A673 (cell line): ENCODE measurements around the gene NRN1. TPM values are rescaled to one million over a fixed set of nuclear protein-coding genes. Genes with fewer than 3 reads are reported as not detected.

Experiments
- BruUV-seq: library from RNA; stranded (reverse); fragments of 400-500 nt; replicated peaks from 2 replicates; lab custom pipeline; 2021; lab: Mats Ljungman, UMichigan
- CTCF ChIA-PET: fragments of 300-600 bp; sonication (Branson Sonifier 250); formaldehyde crosslinking; loops from one replicate; lab custom pipeline; 2022; ENCODE audit warnings: antibody characterized with exemption; lab: Charles Lee
- POLR2A ChIA-PET: fragments of 300-600 bp; sonication (Branson Sonifier 250); formaldehyde crosslinking; loops from one replicate; lab custom pipeline; 2022; ENCODE audit warnings: antibody characterized with exemption; ENCODE audit not compliant: low non-redundant PET; lab: Charles Lee
- DNase-seq: peaks from one replicate; pipeline ENCODE4 v3.0.0-alpha.2; 2015; ENCODE audit warnings: low spot score
- H3K27ac ChIP-seq: fragments of 200-600 bp; sonication (generic); 2 replicates; pipeline ENCODE4 v1.5.1; 2016; ENCODE audit warnings: mixed run types, low read depth, mild to moderate bottlenecking, mixed read lengths, antibody characterized with exemption, low read length; ENCODE audit not compliant: poor library complexity, severe bottlenecking
- H3K27me3 ChIP-seq: fragments of 200-600 bp; sonication (generic); replicated peaks from 2 replicates; pipeline ENCODE4 v1.6.1; 2017; ENCODE audit warnings: mixed run types, low read depth, mild to moderate bottlenecking, mixed read lengths, antibody characterized with exemption, low read length; ENCODE audit not compliant: insufficient read depth, poor library complexity
- H3K36me3 ChIP-seq: fragments of 200-600 bp; sonication (generic); 2 replicates; pipeline ENCODE4 v1.6.1; 2016; ENCODE audit warnings: mixed run types, mild to moderate bottlenecking, mixed read lengths, antibody characterized with exemption, low read length; ENCODE audit not compliant: insufficient read depth, poor library complexity, severe bottlenecking
- H3K4me1 ChIP-seq: fragments of 200-600 bp; sonication (generic); 2 replicates; pipeline ENCODE4 v1.6.1; 2017; ENCODE audit warnings: mixed run types, mild to moderate bottlenecking, mixed read lengths, antibody characterized with exemption, low read length; ENCODE audit not compliant: insufficient read depth, poor library complexity, severe bottlenecking
- H3K4me3 ChIP-seq: fragments of 200-600 bp; sonication (generic); 2 replicates; pipeline ENCODE4 v1.5.1; 2016; ENCODE audit warnings: low read depth, mixed run types, mild to moderate bottlenecking, mixed read lengths, low read length; ENCODE audit not compliant: poor library complexity, severe bottlenecking
- H3K9me3 ChIP-seq: fragments of 200-600 bp; sonication (generic); 2 replicates; pipeline ENCODE4 v1.6.1; 2016; ENCODE audit warnings: mixed run types, low read depth, mild to moderate bottlenecking, mixed read lengths, antibody characterized with exemption, low read length; ENCODE audit not compliant: poor library complexity, severe bottlenecking
- EZH2 ChIP-seq: fragments of 200-600 bp; sonication (generic); IDR thresholded peaks from 2 replicates; pipeline ENCODE4 v1.6.1; 2017; ENCODE audit warnings: borderline replicate concordance, low read depth, mild to moderate bottlenecking, mixed read lengths, antibody characterized with exemption, low read length; ENCODE audit not compliant: poor library complexity, severe bottlenecking
- intact Hi-C: fragments of 100-400 bp; cut with micrococcal nuclease; formaldehyde crosslinking; loops from one replicate; pipeline ENCODE4 v1.10.0; 2022; ENCODE audit not compliant: unreplicated experiment
- total RNA-seq: library from RNA; stranded (reverse); gene quantifications from 2 replicates; pipeline ENCODE4 v1.2.3, GENCODE V29; 2021
- TF ChIP-seq, protein P1 (sequence below): fragments of 300-800, 200-600 bp; sonication (generic); conservative IDR thresholded peaks from 2 replicates; pipeline ENCODE4 v1.5.1; 2017; ENCODE audit warnings: low read depth, mild to moderate bottlenecking, antibody characterized with exemption, low read length, moderate library complexity, mixed read lengths

Gene NRN1
- total RNA-seq, 1 experiment from 2014 or later = 37.0 TPM

DNA sequence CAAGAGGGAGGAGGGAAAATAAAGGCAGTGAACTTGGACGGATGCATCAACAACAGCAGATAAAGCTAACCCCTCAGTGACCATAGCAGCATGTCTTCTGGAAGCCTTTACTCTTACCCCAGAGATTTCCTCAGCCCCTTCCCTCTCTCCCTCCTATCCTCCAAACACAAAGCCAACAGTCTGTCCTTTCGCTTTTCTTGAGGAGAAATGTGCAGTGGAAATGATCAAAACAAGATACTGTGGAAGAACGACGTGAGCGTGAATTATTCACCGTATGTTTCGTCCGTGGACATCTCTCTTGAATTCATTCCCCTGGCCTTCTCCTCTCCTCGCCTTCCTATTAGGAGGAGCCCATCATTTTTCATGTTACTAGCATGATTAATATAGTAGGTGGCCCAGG, 8.5 kb downstream of the NRN1 start:
- TSS peak; percentile 35 for BruUV-seq
- H3K27me3 ChIP-seq = no peaks in the 10 kb centered on the region
- CTCF ChIA-PET = interaction anchor here (0.8 kb wide), 1 partner anchor 527 kb away, joined by 3 read pairs; no protein-coding TSS in a partner anchor

DNA sequence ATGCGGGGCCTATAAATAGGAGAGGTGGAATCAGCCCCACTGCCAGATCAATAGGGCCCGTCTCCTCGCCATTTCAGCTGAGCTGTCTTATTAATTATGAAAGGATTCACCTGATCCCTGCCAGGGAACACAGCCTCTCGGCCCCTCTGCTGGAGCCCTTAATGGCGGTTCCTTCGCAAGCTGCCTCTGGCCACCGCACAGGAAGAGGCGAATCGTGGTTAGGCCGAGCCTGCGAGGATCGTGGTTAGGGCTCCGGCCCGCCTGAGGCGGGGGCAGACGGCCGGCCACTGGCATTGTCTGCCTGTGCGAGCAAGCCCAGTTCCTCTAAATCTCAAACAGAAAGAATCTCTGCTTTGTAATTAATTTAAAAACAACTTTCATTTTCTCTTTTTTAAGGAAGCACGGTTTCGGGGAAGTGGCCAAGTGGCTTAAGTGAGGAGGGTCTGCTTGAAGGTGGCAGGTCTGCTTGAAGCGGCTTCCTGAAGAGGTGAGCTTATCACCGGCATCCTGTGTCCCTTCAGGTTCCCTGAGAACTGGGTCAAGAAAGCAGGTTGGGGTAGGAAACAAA, 9.2 kb downstream of the NRN1 start:
- peak overlapping the region; percentile 74 for H3K27ac ChIP-seq
- BruUV-seq = no TSS peak
- H3K9me3 ChIP-seq = no peaks in the 10 kb centered on the region
- no peaks in the 10 kb centered on the region for H3K27me3 ChIP-seq
- DNase-seq = peak; percentile 36
- peak overlapping the region; percentile 54 for H3K4me3 ChIP-seq
- H3K36me3 ChIP-seq = peaks cover 21% of the 10 kb centered on the region
- TF ChIP-seq, protein P1, sequence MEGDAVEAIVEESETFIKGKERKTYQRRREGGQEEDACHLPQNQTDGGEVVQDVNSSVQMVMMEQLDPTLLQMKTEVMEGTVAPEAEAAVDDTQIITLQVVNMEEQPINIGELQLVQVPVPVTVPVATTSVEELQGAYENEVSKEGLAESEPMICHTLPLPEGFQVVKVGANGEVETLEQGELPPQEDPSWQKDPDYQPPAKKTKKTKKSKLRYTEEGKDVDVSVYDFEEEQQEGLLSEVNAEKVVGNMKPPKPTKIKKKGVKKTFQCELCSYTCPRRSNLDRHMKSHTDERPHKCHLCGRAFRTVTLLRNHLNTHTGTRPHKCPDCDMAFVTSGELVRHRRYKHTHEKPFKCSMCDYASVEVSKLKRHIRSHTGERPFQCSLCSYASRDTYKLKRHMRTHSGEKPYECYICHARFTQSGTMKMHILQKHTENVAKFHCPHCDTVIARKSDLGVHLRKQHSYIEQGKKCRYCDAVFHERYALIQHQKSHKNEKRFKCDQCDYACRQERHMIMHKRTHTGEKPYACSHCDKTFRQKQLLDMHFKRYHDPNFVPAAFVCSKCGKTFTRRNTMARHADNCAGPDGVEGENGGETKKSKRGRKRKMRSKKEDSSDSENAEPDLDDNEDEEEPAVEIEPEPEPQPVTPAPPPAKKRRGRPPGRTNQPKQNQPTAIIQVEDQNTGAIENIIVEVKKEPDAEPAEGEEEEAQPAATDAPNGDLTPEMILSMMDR = no peak
- TF ChIP-seq EZH2 = no peak
- H3K4me1 ChIP-seq = peaks cover 28% of the 10 kb centered on the region
- intact Hi-C loops = loop anchor here (5.0 to 10.0 kb wide), 3 partner anchors 105 to 550 kb away; no protein-coding TSS in a partner anchor
- POLR2A ChIA-PET = interaction anchor here (0.6 kb wide), 1 partner anchor 25 kb away, joined by 3 read pairs; no protein-coding TSS in a partner anchor
- CTCF ChIA-PET = interaction anchor here (0.6 to 1.0 kb wide), 3 partner anchors 10 to 526 kb away, joined by 3 to 6 read pairs (median 3); no protein-coding TSS in a partner anchor

More for the DNA sequence above, 8.5 kb downstream of the NRN1 start:
- DNase-seq = no peak
- TF ChIP-seq, protein P1 = no peak
- intact Hi-C loops = loop anchor here (5.0 to 10.0 kb wide), 3 partner anchors 106 to 549 kb away; no protein-coding TSS in a partner anchor
- POLR2A ChIA-PET = interaction anchor here (0.6 kb wide), 1 partner anchor 25 kb away, joined by 3 read pairs; no protein-coding TSS in a partner anchor
- Histone ChIP-seq H3K27ac (peak overlapping the region; percentile 74), H3K4me1 (peaks cover 31% of the 10 kb centered on the region), H3K4me3 (no peak overlapping the region), H3K36me3 (peaks cover 21% of the 10 kb centered on the region), H3K9me3 (no peaks in the 10 kb centered on the region)

DNA sequence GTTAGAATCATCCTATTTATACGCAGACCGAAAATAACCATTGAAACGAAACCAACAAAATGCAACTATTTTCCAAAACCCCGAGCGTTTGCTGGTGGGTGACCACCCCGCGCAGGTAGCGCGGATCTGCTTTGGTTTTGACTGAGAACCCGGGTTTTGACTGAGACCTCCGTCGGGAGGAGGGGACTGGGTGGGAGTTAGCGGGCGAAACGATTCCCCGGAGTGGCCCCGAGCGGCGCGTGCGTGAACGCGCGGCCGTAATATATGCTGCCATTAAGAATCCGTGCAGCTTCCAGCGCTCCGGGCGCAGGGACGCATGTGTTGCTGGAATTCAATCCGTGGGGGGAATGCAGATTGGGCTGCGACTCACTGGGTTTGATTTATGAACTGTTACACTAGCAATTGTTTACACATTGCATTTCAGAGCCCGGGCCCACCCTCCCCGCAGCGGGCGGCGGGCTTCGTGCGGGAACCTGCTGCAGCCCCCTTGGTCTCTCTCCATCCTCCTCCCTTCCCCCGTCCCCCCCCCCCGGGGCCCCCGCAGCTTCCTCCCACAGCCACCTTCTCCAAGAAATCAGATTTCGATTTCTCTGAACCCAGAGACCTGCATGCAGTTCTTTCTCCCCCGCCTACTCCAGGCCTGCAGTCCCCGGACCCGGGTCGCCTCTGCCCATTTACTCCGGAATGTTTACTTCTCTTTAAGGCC, 9.9 kb downstream of the NRN1 start:
- peak overlapping the region; percentile 54 for H3K4me3 ChIP-seq
- TF ChIP-seq, protein P1 = no peak
- TF ChIP-seq EZH2 = no peak
- peak overlapping the region; percentile 74 for H3K27ac ChIP-seq
- peaks cover 16% of the 10 kb centered on the region for H3K36me3 ChIP-seq
- DNase-seq = peak; percentile 88
- BruUV-seq = TSS peak; percentile 53
- ChIA-PET CTCF (interaction anchor here (0.6 to 1.0 kb wide), 2 partner anchors 10 to 11 kb away, joined by 3 to 6 read pairs; no protein-coding TSS in a partner anchor), POLR2A (interaction anchor here (0.7 kb wide), 1 partner anchor 723 kb away, joined by 5 read pairs; no protein-coding TSS in a partner anchor)
- intact Hi-C loops = loop anchor here (5.0 to 10.0 kb wide), 3 partner anchors 105 to 550 kb away; no protein-coding TSS in a partner anchor
- no peaks in the 10 kb centered on the region for H3K27me3 ChIP-seq
- peaks cover 28% of the 10 kb centered on the region for H3K4me1 ChIP-seq
- H3K9me3 ChIP-seq = no peaks in the 10 kb centered on the region
